C4-2B (cell line): ENCODE measurements around the gene NPLOC4.

ENCODE experiments used
- ZFX ChIP-seq: fragments of 450-650 bp; IDR thresholded peaks from 2 replicates; pipeline ENCODE4 v1.6.1; 2017
- TF ChIP-seq, protein P1 (sequence below): fragments of 450-650 bp; conservative IDR thresholded peaks from 2 replicates; pipeline ENCODE4 v1.5.1; 2017; ENCODE audit warnings: mild to moderate bottlenecking

DNA sequence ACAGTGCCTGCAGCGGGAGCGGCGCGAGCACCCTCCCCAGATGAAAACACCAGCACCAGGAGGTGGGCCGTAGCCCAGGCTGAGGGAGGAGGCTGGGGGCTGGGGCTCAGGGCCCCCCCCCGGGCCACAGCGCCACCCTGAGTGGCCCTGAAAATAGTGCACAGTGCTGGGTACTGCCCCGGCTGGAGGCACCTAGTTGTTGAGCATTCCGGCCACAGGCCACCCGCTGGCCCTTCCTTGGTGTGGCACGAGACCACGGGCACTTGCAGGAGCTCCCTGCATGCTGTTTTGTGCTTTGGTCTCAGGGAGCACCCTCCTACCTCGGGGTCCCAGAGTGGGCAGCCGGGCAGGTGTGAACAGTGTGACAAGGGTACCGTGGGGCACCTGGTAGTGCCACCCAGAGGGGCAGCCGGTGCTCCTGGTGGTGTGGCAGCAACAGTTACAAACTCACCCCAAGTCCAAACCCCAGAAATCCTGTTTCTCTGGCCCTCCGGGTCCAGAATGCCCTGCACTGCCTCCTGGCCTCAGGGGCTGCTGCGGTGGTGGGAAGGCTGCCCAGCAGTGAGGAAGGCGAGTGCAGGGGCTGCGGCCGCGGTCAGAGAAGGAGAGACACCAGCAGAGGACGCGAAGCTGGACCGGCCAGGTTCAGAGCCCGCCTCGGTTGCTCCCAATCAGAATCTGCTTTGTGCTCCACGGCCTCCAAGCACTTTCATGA, 96.8 kb downstream of the NPLOC4 start:
- no peak for TF ChIP-seq ZFX
- TF ChIP-seq, protein P1, sequence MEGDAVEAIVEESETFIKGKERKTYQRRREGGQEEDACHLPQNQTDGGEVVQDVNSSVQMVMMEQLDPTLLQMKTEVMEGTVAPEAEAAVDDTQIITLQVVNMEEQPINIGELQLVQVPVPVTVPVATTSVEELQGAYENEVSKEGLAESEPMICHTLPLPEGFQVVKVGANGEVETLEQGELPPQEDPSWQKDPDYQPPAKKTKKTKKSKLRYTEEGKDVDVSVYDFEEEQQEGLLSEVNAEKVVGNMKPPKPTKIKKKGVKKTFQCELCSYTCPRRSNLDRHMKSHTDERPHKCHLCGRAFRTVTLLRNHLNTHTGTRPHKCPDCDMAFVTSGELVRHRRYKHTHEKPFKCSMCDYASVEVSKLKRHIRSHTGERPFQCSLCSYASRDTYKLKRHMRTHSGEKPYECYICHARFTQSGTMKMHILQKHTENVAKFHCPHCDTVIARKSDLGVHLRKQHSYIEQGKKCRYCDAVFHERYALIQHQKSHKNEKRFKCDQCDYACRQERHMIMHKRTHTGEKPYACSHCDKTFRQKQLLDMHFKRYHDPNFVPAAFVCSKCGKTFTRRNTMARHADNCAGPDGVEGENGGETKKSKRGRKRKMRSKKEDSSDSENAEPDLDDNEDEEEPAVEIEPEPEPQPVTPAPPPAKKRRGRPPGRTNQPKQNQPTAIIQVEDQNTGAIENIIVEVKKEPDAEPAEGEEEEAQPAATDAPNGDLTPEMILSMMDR = no peak
